HepG2 (cell line): ENCODE data around the gene ATP5F1A. TPM values are rescaled to one million over a fixed set of nuclear protein-coding genes. Genes with fewer than 3 reads are reported as not detected.

Source experiments
- ELF4 ChIP-seq: sonication (generic); formaldehyde crosslinking; IDR thresholded peaks from 2 replicates; pipeline ENCODE4 v1.5.0; 2020; ENCODE audit warnings: missing genetic modification reagents, mild to moderate bottlenecking, moderate library complexity, borderline replicate concordance
- ISL2 ChIP-seq: sonication (generic); formaldehyde crosslinking; IDR thresholded peaks from 2 replicates; pipeline ENCODE4 v1.5.0; 2020; ENCODE audit warnings: missing genetic modification reagents
- NR2F2 ChIP-seq: IDR thresholded peaks from 2 replicates; pipeline ENCODE4 v1.6.1; 2012; ENCODE audit warnings: low read depth, inconsistent platforms, borderline replicate concordance
- PHF21A ChIP-seq: sonication (generic); formaldehyde crosslinking; IDR thresholded peaks from 2 replicates; pipeline ENCODE4 v1.5.0; 2020; ENCODE audit warnings: mild to moderate bottlenecking, missing genetic modification reagents
- PHF5A ChIP-seq: IDR thresholded peaks from one replicate; pipeline ENCODE4 v1.6.1; 2018; ENCODE audit warnings: low read depth, missing genetic modification reagents; ENCODE audit not compliant: unreplicated experiment
- PLRG1 ChIP-seq: fragments of 450-650 bp; conservative IDR thresholded peaks from 2 replicates; pipeline ENCODE4 v1.6.1; 2016
- PRDM10 ChIP-seq: sonication (generic); formaldehyde crosslinking; IDR thresholded peaks from 2 replicates; pipeline ENCODE4 v1.4.0; 2020; ENCODE audit warnings: low read depth, missing genetic modification reagents
- REST ChIP-seq, 2 experiments: IDR thresholded peaks; 2 replicates each; pipeline ENCODE4 v1.6.1; 2011 to 2012; ENCODE audit warnings: low read length in 2 of 2, borderline replicate concordance in 1 of 2, low read depth in 1 of 2, mild to moderate bottlenecking in 1 of 2, moderate library complexity in 1 of 2
- SCMH1 ChIP-seq: sonication (generic); formaldehyde crosslinking; IDR thresholded peaks from 2 replicates; pipeline ENCODE4 v1.9.0; 2021; ENCODE audit warnings: missing genetic modification reagents, mild to moderate bottlenecking, borderline replicate concordance
- SRSF1 ChIP-seq: fragments of 200-400 bp; formaldehyde crosslinking; optimal IDR thresholded peaks from 2 replicates; pipeline ENCODE3; 2017; ENCODE audit warnings: mild to moderate bottlenecking, low read depth, low read length, moderate library complexity
- TEAD3 ChIP-seq: optimal IDR thresholded peaks from 2 replicates; pipeline ENCODE3; 2016; ENCODE audit warnings: borderline replicate concordance
- TSC22D2 ChIP-seq: sonication (generic); formaldehyde crosslinking; IDR thresholded peaks from 2 replicates; pipeline ENCODE4 v1.5.1; 2020; ENCODE audit warnings: missing genetic modification reagents, mild to moderate bottlenecking, borderline replicate concordance
- WIZ ChIP-seq: sonication (generic); formaldehyde crosslinking; IDR thresholded peaks from 2 replicates; pipeline ENCODE4 v1.5.1; 2020; ENCODE audit warnings: mild to moderate bottlenecking, missing genetic modification reagents
- ZFP90 ChIP-seq: sonication (generic); formaldehyde crosslinking; IDR thresholded peaks from 2 replicates; pipeline ENCODE4 v1.8.0; 2022; ENCODE audit warnings: missing genetic modification reagents, mild to moderate bottlenecking, inconsistent platforms, borderline replicate concordance
- ZMAT3 ChIP-seq: sonication (generic); formaldehyde crosslinking; conservative IDR thresholded peaks from 2 replicates; pipeline ENCODE4 v1.7.0; 2021; ENCODE audit warnings: missing genetic modification reagents
- ZNF335 ChIP-seq: sonication (generic); formaldehyde crosslinking; IDR thresholded peaks from 2 replicates; pipeline ENCODE4 v1.4.0; 2020; ENCODE audit warnings: missing genetic modification reagents
- ZNF674 ChIP-seq: sonication (generic); formaldehyde crosslinking; IDR thresholded peaks from 2 replicates; pipeline ENCODE4 v1.5.0; 2020; ENCODE audit warnings: low read depth, mild to moderate bottlenecking, missing genetic modification reagents
- ZNF766 ChIP-seq: sonication (generic); formaldehyde crosslinking; IDR thresholded peaks from 2 replicates; pipeline ENCODE4 v1.5.0; 2020; ENCODE audit warnings: missing genetic modification reagents, borderline replicate concordance
- polyA plus RNA-seq, 8 experiments: library from polyadenylated mRNA; depleted of rRNA in 3 of 8; stranded (reverse) in 7 of 8; unstranded in 1 of 8; fragments of >200 nt; fragmentation: Illumina TruSeq in 4 of 8; extraction: Trizol in 4 of 8; gene quantifications; 2 replicates each; pipeline versions ENCODE4 v1.2.1 to v1.2.3, GENCODE V29; 2011 to 2016; ENCODE audit warnings: low read depth in 4 of 8, missing spikeins in 1 of 8, mixed read lengths in 1 of 8; ENCODE audit not compliant: insufficient read depth in 1 of 8
- total RNA-seq, 5 experiments: library from RNA; depleted of rRNA; stranded (reverse); fragments of >200 nt; fragmentation: Illumina TruSeq; extraction: Trizol; gene quantifications; 2 replicates each; pipeline ENCODE4 v1.2.3, GENCODE V29; 2016; ENCODE audit warnings: low read depth in 1 of 5
- TF ChIP-seq, protein P1 (sequence below): IDR thresholded peaks from 2 replicates; pipeline ENCODE4 v1.6.1; 2016
- TF ChIP-seq, protein P2 (sequence below): sonication (generic); formaldehyde crosslinking; IDR thresholded peaks from 2 replicates; pipeline ENCODE4 v1.4.0; 2020; ENCODE audit warnings: mild to moderate bottlenecking, missing genetic modification reagents

ATP5F1A gene
- total and polyA plus RNA-seq, 2 of the 13 experiments (the other 11 are each of a cell fraction or from before 2014, with no cell fraction given), result 459 to 922 TPM

GRCh38 chr18:46051731-46052461 is 46.2 kb downstream of the ATP5F1A start (continued):
- peak in 1 of 2 experiments; percentile 73; a peak in 2 of 4 replicates for TF ChIP-seq REST (IDR thresholded peaks at IDR 0.05; ENCODE audit: borderline replicate concordance in 1 of 2, low read depth in 1 of 2, low read length in 2 of 2)
- TF ChIP-seq WIZ (CRISPR knock-in tag), result no peak
- TF ChIP-seq ZMAT3 (CRISPR knock-in tag), result no peak
- no peak for TF ChIP-seq ZNF674 (CRISPR knock-in tag)
- TF ChIP-seq NR2F2, result no peak; the same call in 1 of the 2 replicates
- no peak for TF ChIP-seq ELF4 (CRISPR knock-in tag)
- TF ChIP-seq, protein P1, sequence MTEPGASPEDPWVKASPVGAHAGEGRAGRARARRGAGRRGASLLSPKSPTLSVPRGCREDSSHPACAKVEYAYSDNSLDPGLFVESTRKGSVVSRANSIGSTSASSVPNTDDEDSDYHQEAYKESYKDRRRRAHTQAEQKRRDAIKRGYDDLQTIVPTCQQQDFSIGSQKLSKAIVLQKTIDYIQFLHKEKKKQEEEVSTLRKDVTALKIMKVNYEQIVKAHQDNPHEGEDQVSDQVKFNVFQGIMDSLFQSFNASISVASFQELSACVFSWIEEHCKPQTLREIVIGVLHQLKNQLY, result no peak
- no peak for TF ChIP-seq PHF5A (CRISPR knock-in tag)
- no peak for TF ChIP-seq PLRG1
- no peak for TF ChIP-seq TSC22D2 (CRISPR knock-in tag)
- TF ChIP-seq ZNF766, result no peak
- peak; percentile 78 for TF ChIP-seq ISL2 (CRISPR knock-in tag)
- TF ChIP-seq SCMH1 (CRISPR knock-in tag), result no peak
- TF ChIP-seq PRDM10 (CRISPR knock-in tag), result no peak
- TF ChIP-seq, protein P2, sequence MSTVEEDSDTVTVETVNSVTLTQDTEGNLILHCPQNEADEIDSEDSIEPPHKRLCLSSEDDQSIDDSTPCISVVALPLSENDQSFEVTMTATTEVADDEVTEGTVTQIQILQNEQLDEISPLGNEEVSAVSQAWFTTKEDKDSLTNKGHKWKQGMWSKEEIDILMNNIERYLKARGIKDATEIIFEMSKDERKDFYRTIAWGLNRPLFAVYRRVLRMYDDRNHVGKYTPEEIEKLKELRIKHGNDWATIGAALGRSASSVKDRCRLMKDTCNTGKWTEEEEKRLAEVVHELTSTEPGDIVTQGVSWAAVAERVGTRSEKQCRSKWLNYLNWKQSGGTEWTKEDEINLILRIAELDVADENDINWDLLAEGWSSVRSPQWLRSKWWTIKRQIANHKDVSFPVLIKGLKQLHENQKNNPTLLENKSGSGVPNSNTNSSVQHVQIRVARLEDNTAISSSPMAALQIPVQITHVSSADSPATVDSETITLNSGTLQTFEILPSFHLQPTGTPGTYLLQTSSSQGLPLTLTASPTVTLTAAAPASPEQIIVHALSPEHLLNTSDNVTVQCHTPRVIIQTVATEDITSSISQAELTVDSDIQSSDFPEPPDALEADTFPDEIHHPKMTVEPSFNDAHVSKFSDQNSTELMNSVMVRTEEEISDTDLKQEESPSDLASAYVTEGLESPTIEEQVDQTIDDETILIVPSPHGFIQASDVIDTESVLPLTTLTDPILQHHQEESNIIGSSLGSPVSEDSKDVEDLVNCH, result no peak
- TF ChIP-seq ZNF335 (CRISPR knock-in tag), result no peak
- TF ChIP-seq ZFP90, result no peak
- TF ChIP-seq SRSF1, result no peak
- TF ChIP-seq PHF21A, result peak; percentile 64; the same call in 1 of the 2 replicates
- peak; percentile 93 for TF ChIP-seq TEAD3 (CRISPR knock-in tag)
